22Rv1 (cell line): ENCODE measurements around the gene DISC1.

Experiments used
- CTCF ChIP-seq: fragments of 450-650 bp; IDR thresholded peaks from 2 replicates; pipeline ENCODE4 v1.5.1; 2017; ENCODE audit warnings: mild to moderate bottlenecking
- ZFX ChIP-seq: fragments of 450-650 bp; IDR thresholded peaks from 2 replicates; pipeline ENCODE4 v1.6.1; 2017; ENCODE audit warnings: antibody characterized with exemption, borderline replicate concordance

DNA sequence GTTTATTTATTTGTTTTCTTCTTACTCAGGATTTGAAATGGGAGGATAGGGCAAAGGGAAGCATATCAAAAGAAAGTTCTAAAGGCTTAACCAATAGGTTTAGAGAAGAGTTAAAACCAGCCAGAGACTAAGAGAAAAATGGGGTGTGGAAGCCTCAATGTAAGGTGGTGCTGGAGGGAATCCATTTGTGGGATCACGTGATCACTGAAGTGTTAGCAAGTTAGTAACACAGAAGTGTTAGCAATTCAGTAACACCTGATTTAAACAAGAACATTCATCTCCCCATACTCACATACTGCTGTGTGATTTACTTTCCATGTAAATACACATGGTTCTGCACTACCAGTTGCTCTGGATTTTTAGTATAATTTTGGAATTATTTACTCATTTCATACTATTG is 451.2 kb downstream of the DISC1 start:
- TF ChIP-seq CTCF, result no peak
- TF ChIP-seq ZFX, result no peak
